Aortic smooth muscle cell (primary cell): ENCODE data around the gene PRB3. TPM values are rescaled to one million over a fixed set of nuclear protein-coding genes. Genes with fewer than 3 reads are reported as not detected.

Source experiments
- total RNA-seq: library from RNA; depleted of rRNA; stranded (reverse); fragments of >200 nt; gene quantifications from 2 replicates; pipeline ENCODE4 v1.2.3, GENCODE V29; 2014

Gene PRB3
- not detected in 2 replicates for total RNA-seq

GRCh38 chr12:11269607-11270006, at the start of gene PRB3:
TSS of gene PRB3 (minus strand) at chr12:11269707. CDS start at chr12:11269669, 38 bp downstream.

GRCh38 chr12:11310336-11310735, 40.8 kb upstream of the PRB3 start, which contains the start of gene PRB4:
TSS of gene PRB4 (minus strand) at chr12:11310436. CDS start at chr12:11310398, 38 bp downstream.

Other genes with a start within 250 kb of the PRB3 start
- 2.8 and 6.0 TPM in 2 replicates for gene TAS2R19, start 247.1 kb downstream of the PRB3 start, total RNA-seq
- 2.2 and 3.9 TPM in 2 replicates for gene TAS2R31, start 238.3 kb downstream of the PRB3 start, total RNA-seq
- gene TAS2R46, start 207.4 kb downstream of the PRB3 start, total RNA-seq, result 1.1 and 2.8 TPM in 2 replicates
- 0.40 and 2.2 TPM in 2 replicates for gene TAS2R43, start 177.4 kb downstream of the PRB3 start, total RNA-seq
- 3.2 and 6.2 TPM in 2 replicates for gene TAS2R30, start 135.1 kb downstream of the PRB3 start, total RNA-seq
- 6.2 and 8.5 TPM in 2 replicates for gene SMIM10L1, start 98.5 kb downstream of the PRB3 start, total RNA-seq
- gene TAS2R42, start 82.8 kb downstream of the PRB3 start, total RNA-seq, result not detected in 2 replicates
- not detected in 2 replicates for gene PRB4, start 40.7 kb upstream of the PRB3 start, total RNA-seq
- not detected in 2 replicates for gene PRB2, start 125.9 kb upstream of the PRB3 start, total RNA-seq